Measurements from ENCODE around the gene OSBPL7.
A peak's percentile ranks its signal among the peaks of the same experiment; 100 is the strongest.

Gene OSBPL7

GRCh38 chr17:47831934-47832327, 10.3 kb upstream of the OSBPL7 start:
- no peak for DNase-seq (ENCODE audit: low read depth in 1 of 2, low spot score in 1 of 2)
- in situ Hi-C loops (cut with HindIII; ENCODE audit: low pct_unique_long_range_greater_than_20kb, low sequenced_read_pairs), result no loop called here
- no peak for TF ChIP-seq JUND (IDR thresholded peaks at IDR 0.05; ENCODE audit: low read depth)

- DNase-seq (ENCODE audit: low read depth in 1 of 2, low spot score in 1 of 2), result peak; percentile 95
- no peak for TF ChIP-seq JUND (IDR thresholded peaks at IDR 0.05; ENCODE audit: low read depth)
- in situ Hi-C loops (cut with HindIII; ENCODE audit: low pct_unique_long_range_greater_than_20kb, low sequenced_read_pairs), result no loop called here
Measured at GRCh38 chr17:47831003-47831933, 9.7 kb upstream of the OSBPL7 start, which contains the start of the genes LRRC46 and MRPL10. TSS of gene LRRC46 (plus strand) at chr17:47831670. CDS start at chr17:47831990, 320 bp downstream. TSS of gene MRPL10 (minus strand) at chr17:47831541. CDS start at chr17:47831511, 30 bp downstream.

GRCh38 chr17:47830396-47831002, 8.9 kb upstream of the OSBPL7 start:
- TF ChIP-seq JUND (IDR thresholded peaks at IDR 0.05; ENCODE audit: low read depth), result no peak
- in situ Hi-C loops (cut with HindIII; ENCODE audit: low pct_unique_long_range_greater_than_20kb, low sequenced_read_pairs), result no loop called here
- DNase-seq (ENCODE audit: low read depth in 1 of 2, low spot score in 1 of 2), result no peak

- DNase-seq (ENCODE audit: low read depth in 1 of 2, low spot score in 1 of 2), result no peak
- no peak for TF ChIP-seq JUND (IDR thresholded peaks at IDR 0.05; ENCODE audit: low read depth)
- in situ Hi-C loops (cut with HindIII; ENCODE audit: low pct_unique_long_range_greater_than_20kb, low sequenced_read_pairs), result no loop called here
Measured at GRCh38 chr17:47829870-47830269, 8.3 kb upstream of the OSBPL7 start.

GRCh38 chr17:47823519-47823918, 1.9 kb upstream of the OSBPL7 start:
- DNase-seq (ENCODE audit: low read depth in 1 of 2, low spot score in 1 of 2), result no peak
- TF ChIP-seq JUND (IDR thresholded peaks at IDR 0.05; ENCODE audit: low read depth), result no peak
- in situ Hi-C loops (cut with HindIII; ENCODE audit: low pct_unique_long_range_greater_than_20kb, low sequenced_read_pairs), result no loop called here

GRCh38 chr17:47822785-47823184, 1.2 kb upstream of the OSBPL7 start:
- no peak for DNase-seq (ENCODE audit: low read depth in 1 of 2, low spot score in 1 of 2)
- in situ Hi-C loops (cut with HindIII; ENCODE audit: low pct_unique_long_range_greater_than_20kb, low sequenced_read_pairs), result no loop called here
- no peak for TF ChIP-seq JUND (IDR thresholded peaks at IDR 0.05; ENCODE audit: low read depth)

GRCh38 chr17:47821031-47821423, 567 bp downstream of the OSBPL7 start:
- TF ChIP-seq JUND (IDR thresholded peaks at IDR 0.05; ENCODE audit: low read depth), result no peak
- in situ Hi-C loops (cut with HindIII; ENCODE audit: low pct_unique_long_range_greater_than_20kb, low sequenced_read_pairs), result no loop called here
- DNase-seq (ENCODE audit: low read depth in 1 of 2, low spot score in 1 of 2), result no peak

- no peak for TF ChIP-seq JUND (IDR thresholded peaks at IDR 0.05; ENCODE audit: low read depth)
- in situ Hi-C loops (cut with HindIII; ENCODE audit: low pct_unique_long_range_greater_than_20kb, low sequenced_read_pairs), result no loop called here
- no peak for DNase-seq (ENCODE audit: low read depth in 1 of 2, low spot score in 1 of 2)
Measured at GRCh38 chr17:47820033-47820789, 1.4 kb downstream of the OSBPL7 start.

GRCh38 chr17:47819475-47819874, 2.1 kb downstream of the OSBPL7 start:
- in situ Hi-C loops (cut with HindIII; ENCODE audit: low pct_unique_long_range_greater_than_20kb, low sequenced_read_pairs), result no loop called here
- no peak for DNase-seq (ENCODE audit: low read depth in 1 of 2, low spot score in 1 of 2)
- no peak for TF ChIP-seq JUND (IDR thresholded peaks at IDR 0.05; ENCODE audit: low read depth)

GRCh38 chr17:47818002-47818695, 3.4 kb downstream of the OSBPL7 start:
- in situ Hi-C loops (cut with HindIII; ENCODE audit: low pct_unique_long_range_greater_than_20kb, low sequenced_read_pairs), result no loop called here
- TF ChIP-seq JUND (IDR thresholded peaks at IDR 0.05; ENCODE audit: low read depth), result no peak
- no peak for DNase-seq (ENCODE audit: low read depth in 1 of 2, low spot score in 1 of 2)

GRCh38 chr17:47816947-47817346, 4.6 kb downstream of the OSBPL7 start:
- TF ChIP-seq JUND (IDR thresholded peaks at IDR 0.05; ENCODE audit: low read depth), result no peak
- in situ Hi-C loops (cut with HindIII; ENCODE audit: low pct_unique_long_range_greater_than_20kb, low sequenced_read_pairs), result no loop called here
- DNase-seq (ENCODE audit: low read depth in 1 of 2, low spot score in 1 of 2), result no peak

GRCh38 chr17:47816111-47816735, 5.4 kb downstream of the OSBPL7 start:
- no peak for TF ChIP-seq JUND (IDR thresholded peaks at IDR 0.05; ENCODE audit: low read depth)

More at GRCh38 chr17:47816111-47816735, 5.4 kb downstream of the OSBPL7 start:
- in situ Hi-C loops (cut with HindIII; ENCODE audit: low pct_unique_long_range_greater_than_20kb, low sequenced_read_pairs), result no loop called here
- DNase-seq (ENCODE audit: low read depth in 1 of 2, low spot score in 1 of 2), result no peak
